CD4-positive, alpha-beta T cell treated with Interleukin-1 beta for 1 hour (primary cell): ENCODE results near the gene RHEX.

Source experiments
- DNase-seq, 2 donors: peaks; one replicate each; pipeline ENCODE4 v3.0.0-alpha.2; 2020 to 2022

Gene RHEX

DNA sequence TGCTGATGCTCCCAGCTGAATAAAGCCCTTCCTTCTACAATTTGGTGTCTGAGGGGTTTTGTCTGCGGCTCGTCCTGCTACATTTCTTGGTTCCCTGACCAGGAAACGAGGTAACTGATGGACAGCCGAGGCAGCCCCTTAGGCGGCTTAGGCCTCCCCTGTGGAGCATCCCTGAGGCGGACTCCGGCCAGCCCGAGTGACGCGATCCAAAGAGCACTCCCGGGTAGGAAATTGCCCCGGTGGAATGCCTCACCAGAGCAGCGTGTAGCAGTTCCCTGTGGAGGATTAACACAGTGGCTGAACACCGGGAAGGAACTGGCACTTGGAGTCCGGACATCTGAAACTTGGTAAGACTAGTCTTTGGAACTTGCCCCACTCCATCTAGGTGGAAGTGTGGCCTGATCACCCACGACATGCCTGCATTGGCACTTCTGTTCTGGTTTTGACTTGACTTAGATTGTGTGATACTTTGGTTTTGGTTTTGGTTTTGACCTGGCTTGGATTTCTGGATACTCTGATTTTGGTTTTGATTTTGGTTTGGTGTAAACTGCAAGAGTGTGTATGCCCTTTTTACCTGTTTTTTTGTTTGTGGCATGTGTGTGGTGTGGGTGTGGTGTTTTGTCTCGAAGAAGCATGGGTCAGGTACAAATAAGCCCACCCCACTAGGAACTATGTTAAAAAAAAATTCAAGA, at the start of gene RHEX:
Gene RHEX (plus strand): TSS at position 255 of the 692 bp plus-strand sequence. CDS start 44,656 bp downstream, outside the sequence.
- peak in 1 of 2 donors; percentile 19 for DNase-seq

DNA sequence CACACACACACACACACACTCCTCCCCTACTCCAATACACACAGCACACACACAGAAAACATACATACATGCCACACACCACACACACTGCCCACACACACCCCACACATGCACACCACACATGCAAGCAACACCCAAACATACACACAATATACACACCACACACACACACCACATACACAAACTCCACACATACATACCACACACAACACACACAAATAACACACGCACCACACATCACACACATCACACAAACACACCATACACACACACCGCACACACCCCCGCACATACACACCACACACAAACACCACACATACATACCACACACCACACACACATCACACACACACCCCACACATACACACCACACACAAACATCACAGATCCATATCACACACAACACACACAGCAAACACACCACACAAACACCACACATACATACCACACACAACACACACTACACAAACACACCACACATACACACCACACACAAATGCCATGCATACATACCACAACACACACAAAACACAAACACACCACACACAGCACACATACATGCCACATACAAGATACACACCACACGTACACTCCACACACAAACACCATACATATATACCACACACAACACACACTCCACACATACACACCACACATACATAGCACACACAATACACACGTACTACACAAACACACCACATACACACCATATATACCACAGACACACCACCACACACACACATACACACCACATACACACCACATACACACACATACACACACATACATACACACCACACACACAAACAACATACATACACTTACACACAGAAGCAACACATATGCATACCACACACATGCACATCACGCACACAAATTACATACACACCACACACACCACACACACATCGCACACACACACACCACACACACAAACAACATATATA, 48.8 kb upstream of the RHEX start:
- DNase-seq = no peak

DNA sequence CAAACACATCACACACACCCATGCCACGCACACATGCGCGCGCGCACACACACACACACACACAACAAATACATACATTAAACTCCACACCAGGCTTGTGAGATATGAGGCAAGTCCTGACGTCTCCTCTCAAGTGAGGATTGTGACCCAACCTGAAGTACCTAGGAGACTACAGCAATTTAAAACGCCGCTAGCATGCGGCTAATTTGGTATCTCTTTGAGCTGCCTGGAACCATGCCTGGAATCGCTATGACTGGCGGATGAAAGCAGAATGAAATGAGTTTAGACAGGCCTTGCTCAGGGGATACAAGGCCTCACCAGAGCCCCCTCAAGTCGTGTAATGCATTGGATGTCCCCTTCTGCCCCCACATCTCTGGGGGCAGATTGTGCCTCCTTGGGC, 48.1 kb upstream of the RHEX start:
- DNase-seq = no peak

GRCh38 chr1:206005234-206005633, 47.7 kb upstream of the RHEX start:
- DNase-seq = no peak

DNA sequence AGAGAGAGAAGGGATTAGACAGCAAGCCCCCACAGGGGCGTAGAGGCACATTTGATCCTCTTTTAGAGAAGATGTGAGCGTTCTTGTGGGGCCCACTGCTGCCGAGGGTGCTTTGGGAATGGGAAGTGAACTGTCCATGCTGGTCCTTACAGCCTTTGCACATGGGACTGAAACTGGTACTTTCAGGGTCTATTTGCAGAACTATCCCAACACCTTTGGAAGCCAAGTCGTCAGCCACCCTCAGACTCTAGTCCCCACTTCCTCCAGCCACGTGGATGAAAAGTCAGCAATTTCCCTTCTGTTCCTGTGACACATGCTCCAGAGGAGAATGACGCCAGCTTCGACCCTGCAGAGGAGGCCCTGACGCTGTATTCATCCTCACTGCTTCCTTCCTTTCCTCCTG, 47.2 kb upstream of the RHEX start:
- DNase-seq = peak in 1 of 2 donors; percentile 31

DNA sequence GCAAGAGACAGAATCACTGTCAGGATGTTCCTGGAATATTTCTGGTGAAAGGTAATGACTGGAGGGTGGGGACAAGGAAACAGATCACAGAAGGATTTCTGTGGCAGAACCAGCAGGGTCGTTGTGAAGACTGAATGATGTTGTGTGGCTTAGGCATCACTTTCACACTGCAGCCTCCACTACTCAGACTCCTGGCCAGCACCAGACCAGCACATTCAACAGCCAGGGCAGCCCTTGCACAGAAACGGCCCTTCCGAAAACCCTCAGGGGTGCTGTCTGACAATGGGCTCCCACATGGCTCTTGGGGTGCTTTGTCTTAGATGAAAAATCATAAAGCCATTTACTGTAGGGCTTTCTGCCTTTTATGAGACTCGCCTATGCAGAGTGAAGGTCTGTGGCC, 46.0 kb upstream of the RHEX start:
- DNase-seq = no peak

GRCh38 chr1:206010060-206010459, 42.9 kb upstream of the RHEX start:
- DNase-seq = no peak

GRCh38 chr1:206011057-206011456, 41.9 kb upstream of the RHEX start:
- DNase-seq = no peak

DNA sequence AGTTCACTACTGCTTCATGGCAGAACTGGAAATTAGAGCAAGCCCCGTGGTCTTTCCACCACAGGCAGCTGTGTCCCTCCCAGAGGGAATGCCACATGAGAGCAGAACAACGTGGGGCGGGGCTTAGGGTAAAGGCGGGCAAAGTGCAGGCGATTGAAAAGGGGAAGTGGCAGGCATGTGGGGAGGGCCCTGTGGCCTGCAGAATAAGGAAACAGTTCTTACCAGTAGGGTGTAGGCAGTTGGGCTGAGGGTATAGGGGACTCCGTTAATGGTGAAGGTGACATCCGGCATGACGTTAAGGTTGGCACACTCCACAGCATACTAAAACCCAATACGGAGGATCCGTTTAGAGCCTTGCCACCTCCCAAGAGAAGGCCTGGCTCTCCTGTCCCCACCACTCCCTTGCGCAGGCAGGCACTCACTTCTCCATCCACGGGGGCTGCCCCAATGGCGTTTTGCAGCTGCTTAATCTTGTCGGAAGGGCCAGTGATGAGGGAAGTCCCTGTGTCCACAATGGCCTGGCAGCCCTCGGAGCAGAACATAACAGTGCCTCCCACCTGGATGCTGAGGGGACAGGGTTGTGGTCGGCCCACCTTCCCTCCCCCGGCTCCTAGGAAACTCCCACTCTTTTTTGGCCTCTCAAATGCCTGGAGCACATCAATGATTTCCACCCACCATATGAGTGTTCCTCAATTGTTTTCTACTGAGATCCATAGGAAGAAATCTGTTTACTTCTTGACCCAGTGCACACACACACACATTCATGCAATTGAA, 40.7 kb upstream of the RHEX start:
- peak; percentile 33 to 80 for DNase-seq

DNA sequence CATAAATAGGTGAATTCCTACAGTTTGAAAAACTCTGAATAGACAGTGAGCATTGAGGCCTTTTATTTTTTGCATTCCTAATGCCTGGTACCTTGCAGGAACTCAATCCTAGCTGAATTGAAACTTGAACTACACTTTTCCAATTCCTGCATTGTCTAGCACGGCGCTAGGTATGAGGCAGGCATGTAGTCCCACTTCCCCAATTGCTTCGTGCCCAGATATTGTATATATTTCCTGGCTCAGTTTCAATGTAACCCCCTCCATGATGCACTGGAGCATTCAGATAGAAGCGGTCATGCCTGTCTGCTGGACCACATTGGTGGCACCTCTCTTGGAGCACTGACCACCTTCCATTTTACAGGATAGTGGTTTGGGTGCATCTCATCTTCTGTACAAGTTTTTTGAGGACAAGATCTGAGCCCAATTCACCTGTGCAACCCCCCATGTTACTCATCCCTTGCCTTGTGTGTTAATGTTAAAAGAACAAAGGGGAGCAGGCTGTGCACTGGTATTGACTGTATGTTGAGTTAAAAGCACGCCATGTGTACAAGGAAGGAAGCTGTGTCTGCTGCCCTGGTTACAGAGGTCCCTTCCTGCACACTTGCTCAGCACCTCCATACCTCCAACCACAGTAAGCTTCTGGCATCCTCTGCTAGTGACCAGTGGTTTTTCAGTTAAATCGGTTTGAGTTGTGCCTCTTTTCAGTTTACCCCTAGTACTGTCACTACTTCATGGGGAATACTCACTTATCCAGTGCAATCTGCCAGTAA, 39.8 kb upstream of the RHEX start:
- no peak for DNase-seq

- no peak for DNase-seq
Measured at GRCh38 chr1:206014601-206015000, 38.4 kb upstream of the RHEX start.

DNA sequence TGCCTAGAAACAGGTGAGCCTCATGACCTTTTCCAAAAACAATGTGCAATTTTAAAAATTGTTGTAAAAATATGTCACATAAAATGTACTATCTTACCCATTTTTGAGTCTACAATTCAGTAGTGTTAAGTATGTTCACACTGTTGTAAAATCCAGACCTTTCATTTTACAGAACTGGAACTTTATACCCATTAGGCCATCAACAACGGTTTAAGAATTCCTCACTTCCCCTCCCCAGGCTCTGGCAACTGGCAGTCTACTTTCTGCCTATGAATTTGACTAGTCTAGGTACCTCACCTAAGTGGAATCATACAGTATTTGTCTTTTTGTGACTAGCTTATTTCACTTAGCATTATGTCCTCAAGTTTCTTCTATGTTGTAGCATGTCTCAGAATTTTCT, 37.9 kb upstream of the RHEX start:
- DNase-seq = no peak

GRCh38 chr1:206020393-206021007, 32.5 kb upstream of the RHEX start:
- no peak for DNase-seq

GRCh38 chr1:206021008-206021625, 31.9 kb upstream of the RHEX start:
- DNase-seq = no peak

DNA sequence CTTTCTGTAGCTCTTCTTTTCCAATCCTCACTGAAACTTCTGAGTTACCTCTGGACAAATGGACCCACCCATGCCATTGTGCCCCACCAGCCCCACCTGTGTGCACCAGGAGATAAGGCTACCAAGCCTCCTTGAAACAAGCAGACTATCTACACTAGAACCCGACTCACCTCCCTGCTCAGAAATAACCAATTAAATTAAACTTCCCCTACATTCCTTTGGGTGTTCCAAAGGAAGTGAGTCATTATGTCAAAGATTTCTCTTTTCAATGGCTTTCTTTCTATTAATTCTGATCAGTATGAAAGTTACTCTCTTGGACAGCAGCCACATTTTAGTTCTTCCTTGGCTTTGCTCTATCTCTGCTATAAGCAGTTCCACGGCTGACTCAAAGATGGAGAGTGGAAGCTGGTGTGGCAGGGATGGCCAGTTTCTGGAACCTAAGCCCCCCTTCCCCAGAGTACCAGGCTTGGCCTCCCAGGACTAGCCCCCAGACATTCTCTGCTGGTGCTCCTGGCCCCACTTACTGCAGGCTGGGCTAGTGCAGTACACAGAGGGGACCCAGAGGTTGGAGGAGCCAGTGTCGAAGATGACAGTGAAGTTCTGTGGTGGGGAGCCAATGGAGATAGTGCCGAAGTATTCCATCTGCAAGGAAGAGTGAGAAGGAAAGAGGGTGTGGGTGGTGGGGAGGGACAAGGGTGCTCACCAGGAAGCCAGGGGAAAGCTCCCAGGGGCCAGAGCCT, 31.2 kb upstream of the RHEX start:
- no peak for DNase-seq

GRCh38 chr1:206022766-206023165, 30.2 kb upstream of the RHEX start:
- DNase-seq = no peak

DNA sequence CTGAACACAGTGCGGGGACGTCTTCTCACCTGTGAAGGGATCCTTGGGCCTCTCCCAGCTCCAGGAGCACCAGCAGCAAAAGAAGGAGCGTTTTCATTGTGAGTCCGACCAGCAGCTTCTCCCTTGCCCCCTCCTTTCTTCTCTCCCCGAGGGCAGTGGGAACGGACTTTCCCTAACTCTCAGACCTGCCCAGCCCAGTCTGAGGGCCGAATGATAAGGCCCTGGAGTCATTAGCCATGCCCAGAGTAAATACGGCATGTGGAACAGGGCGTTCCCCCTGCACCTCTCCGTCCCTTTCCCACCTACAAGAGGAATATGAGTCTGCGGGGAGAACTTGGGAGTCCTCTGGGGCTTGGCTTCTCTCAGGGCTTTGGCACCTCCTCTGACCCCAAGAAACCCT, 29.3 kb upstream of the RHEX start, which contains the start of gene CTSE:
Gene CTSE (minus strand): TSS at position 201 of the 400 bp plus-strand sequence. CDS start 104 bp downstream, at position 97.
- DNase-seq = no peak

DNA sequence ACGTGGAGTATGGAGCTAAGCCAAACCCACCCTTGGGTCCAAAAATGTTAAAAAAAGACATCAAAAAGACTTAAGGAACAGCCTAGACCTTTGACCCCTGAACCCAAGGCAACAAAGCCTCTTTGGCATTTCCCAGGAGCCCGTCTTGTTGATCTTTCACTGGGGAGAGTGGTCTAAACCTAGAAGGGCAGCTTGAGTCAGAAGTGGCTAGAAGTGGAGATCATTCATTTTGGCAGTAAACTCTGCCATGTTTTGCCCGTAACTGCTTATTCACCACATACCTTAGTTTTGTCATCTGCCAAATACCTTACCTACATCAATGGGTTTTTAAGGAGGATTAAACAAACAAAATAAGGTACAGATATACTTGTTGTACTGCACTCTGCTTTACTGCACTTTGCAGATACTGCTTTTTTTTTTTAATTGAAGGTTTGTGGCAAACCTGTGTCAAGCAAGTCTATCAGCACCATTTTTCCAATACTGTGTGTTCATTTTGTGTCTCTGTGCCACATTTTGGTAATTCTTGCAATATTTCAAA, 27.6 kb upstream of the RHEX start:
- DNase-seq = no peak

GRCh38 chr1:206029484-206029883, 23.5 kb upstream of the RHEX start:
- no peak for DNase-seq

GRCh38 chr1:206030191-206030590, 22.8 kb upstream of the RHEX start:
- no peak for DNase-seq
